ENCODE data around the gene LMBR1L. TPM values are rescaled to one million over a fixed set of nuclear protein-coding genes. Genes with fewer than 3 reads are reported as not detected.

Gene LMBR1L
- total and polyA plus RNA-seq, 2 of the 8 experiments (the other 6 are each of a cell fraction or from before 2014, with no cell fraction given), result 36.6 to 49.6 TPM

GRCh38 chr12:49130151-49131050, 19.8 kb upstream of the LMBR1L start (continued):
- peak; percentile 48; the same call in 1 of the 2 replicates for TF ChIP-seq ATF2 (IDR thresholded peaks at IDR 0.05; ENCODE audit: low read length)
- TF ChIP-seq RAD21 (IDR thresholded peaks at IDR 0.05 in 1 of 2, conservative IDR thresholded peaks at IDR 0.05 in 1 of 2; ENCODE audit: low read depth in 2 of 2, low read length in 2 of 2), result peak; percentile 47 to 55
- TF ChIP-seq GTF2F1 (IDR thresholded peaks at IDR 0.05; ENCODE audit: borderline replicate concordance, low read depth, low read length), result 0 out of 2 replicates have a peak, but pooled peaks have one; percentile 29
- peak; percentile 86 for TF ChIP-seq YY1 (IDR thresholded peaks at IDR 0.05; ENCODE audit: low read depth, low read length)
- peak; percentile 95 for TF ChIP-seq POLR2AphosphoS5 (IDR thresholded peaks at IDR 0.05; ENCODE audit: low read depth, low read length)
- peak; percentile 59; the same call in 1 of the 2 replicates for TF ChIP-seq MAFK (IDR thresholded peaks at IDR 0.05; ENCODE audit: low read depth, low read length)
- peak in 1 of 2 experiments; percentile 28; a peak in 1 of 3 replicates for TF ChIP-seq EP300 (IDR thresholded peaks at IDR 0.05; ENCODE audit: borderline replicate concordance in 1 of 2, low read depth in 2 of 2, low read length in 2 of 2)
- 0 out of 2 replicates have a peak, but pooled peaks have one; percentile 2 for TF ChIP-seq TCF12 (IDR thresholded peaks at IDR 0.05; ENCODE audit: low read depth, low read length)
- no peak for TF ChIP-seq EZH2 (IDR thresholded peaks at IDR 0.05; ENCODE audit: low read depth, low read length, severe bottlenecking)
- TF ChIP-seq TEAD4 (IDR thresholded peaks at IDR 0.05; ENCODE audit: low read depth, low read length), result peak; percentile 67; the same call in 1 of the 2 replicates
- TF ChIP-seq, protein P1, sequence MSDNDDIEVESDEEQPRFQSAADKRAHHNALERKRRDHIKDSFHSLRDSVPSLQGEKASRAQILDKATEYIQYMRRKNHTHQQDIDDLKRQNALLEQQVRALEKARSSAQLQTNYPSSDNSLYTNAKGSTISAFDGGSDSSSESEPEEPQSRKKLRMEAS (IDR thresholded peaks at IDR 0.05), result peak; percentile 97
- TF ChIP-seq FOSL1 (IDR thresholded peaks at IDR 0.05; ENCODE audit: insufficient read depth, low read depth, low read length), result no peak
- TF ChIP-seq TBP (IDR thresholded peaks at IDR 0.05; ENCODE audit: low read depth, low read length), result 0 out of 2 replicates have a peak, but pooled peaks have one; percentile 8
- peak; percentile 50 for TF ChIP-seq TAF7 (optimal IDR thresholded peaks at IDR 0.05; ENCODE audit: borderline replicate concordance, low read depth, low read length)
- no peak for TF ChIP-seq CBX8 (IDR thresholded peaks at IDR 0.05; ENCODE audit: borderline replicate concordance, low read depth, low read length)
- peak; percentile 32 to 85 for TF ChIP-seq POLR2A (IDR thresholded peaks at IDR 0.05; ENCODE audit: control extremely low read depth in 1 of 2, low read depth in 2 of 2, low read length in 2 of 2)
- no peak for TF ChIP-seq NANOG (IDR thresholded peaks at IDR 0.05; ENCODE audit: insufficient read depth, low read depth, low read length, poor library complexity, severe bottlenecking)
- TF ChIP-seq HDAC2 (IDR thresholded peaks at IDR 0.05; ENCODE audit: borderline replicate concordance in 1 of 2, low read depth in 2 of 2, low read length in 2 of 2), result peak; percentile 17 to 66; a peak in 3 of 4 replicates

Measured in H1 (cell line).